Measurements from ENCODE around the gene TUBB6.
A peak's percentile ranks its signal among the peaks of the same experiment; 100 is the strongest.

TUBB6 gene

DNA sequence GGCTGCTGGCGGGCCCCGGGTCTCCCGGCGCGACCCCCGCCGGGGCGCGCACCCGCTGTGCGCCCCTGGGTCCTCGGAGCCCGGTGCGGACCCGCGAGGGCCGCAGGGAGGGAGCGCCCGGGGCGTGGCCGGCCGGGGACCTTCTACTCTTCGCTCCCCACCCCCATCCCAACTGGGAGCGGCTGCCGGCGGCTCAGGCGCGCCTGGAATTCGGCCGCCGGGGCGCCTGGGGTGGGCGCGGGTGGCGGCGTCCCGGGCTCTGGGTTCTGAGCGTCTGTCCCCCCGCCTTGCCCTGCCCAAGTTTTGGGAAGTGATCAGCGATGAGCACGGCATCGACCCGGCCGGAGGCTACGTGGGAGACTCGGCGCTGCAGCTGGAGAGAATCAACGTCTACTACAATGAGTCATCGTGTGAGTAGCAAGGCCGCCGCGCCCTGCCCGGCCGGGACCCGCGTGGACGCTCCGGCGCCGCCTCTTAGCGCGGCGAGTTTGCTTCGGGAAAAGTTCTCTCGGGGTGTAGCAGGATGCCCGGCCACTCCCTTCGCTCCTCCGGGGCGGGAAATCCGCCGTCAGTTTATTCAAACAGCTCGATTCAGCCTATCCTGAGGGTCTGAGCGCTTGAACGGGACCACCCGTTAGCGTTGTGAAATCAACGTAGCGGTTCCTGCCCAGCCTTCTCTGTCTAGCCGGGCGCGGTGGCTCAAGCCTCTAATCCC lies 502 bp downstream of the TUBB6 start:
- peak; percentile 92 for DNase-seq (ENCODE audit: low read depth)
- TF ChIP-seq CTCF (IDR thresholded peaks at IDR 0.05; ENCODE audit: low read length, missing control alignments), result no peak
- peak overlapping the region; percentile 82 for H3K4me3 ChIP-seq (replicated peaks; ENCODE audit: low read depth, low read length)

DNA sequence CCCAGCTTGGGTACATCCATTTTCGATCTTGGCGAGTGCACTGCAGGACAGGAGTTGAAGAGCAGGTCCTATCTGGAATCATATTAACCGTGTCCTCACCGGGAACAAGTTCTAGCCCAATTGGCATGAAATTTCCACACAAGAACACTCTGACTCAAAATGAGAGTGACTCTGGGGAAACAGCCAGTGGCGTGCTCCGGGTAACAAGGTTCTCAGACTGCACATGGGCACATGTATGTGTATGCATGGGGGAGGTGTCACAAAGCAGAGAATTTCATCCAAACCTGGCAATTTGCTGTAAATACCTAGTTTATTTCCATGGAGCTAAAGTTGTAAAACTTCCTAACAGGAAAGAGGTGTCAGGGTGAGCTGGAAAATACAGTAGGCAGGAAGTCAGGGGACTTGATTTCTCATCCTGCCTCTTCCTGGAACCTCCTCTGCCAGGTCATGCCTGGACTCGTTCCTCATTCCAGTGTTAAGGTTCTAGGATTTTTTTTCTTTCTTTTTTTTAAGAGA lies 1.7 kb downstream of the TUBB6 start:
- no peak for TF ChIP-seq CTCF (IDR thresholded peaks at IDR 0.05; ENCODE audit: low read length, missing control alignments)
- DNase-seq (ENCODE audit: low read depth), result peak; percentile 50
- peak overlapping the region; percentile 82 for H3K4me3 ChIP-seq (replicated peaks; ENCODE audit: low read depth, low read length)

GRCh38 chr18:12310762-12311161 lies 2.7 kb downstream of the TUBB6 start:
- peak overlapping the region; percentile 13 for H3K4me3 ChIP-seq (replicated peaks; ENCODE audit: low read depth, low read length)
- no peak for TF ChIP-seq CTCF (IDR thresholded peaks at IDR 0.05; ENCODE audit: low read length, missing control alignments)
- no peak for DNase-seq (ENCODE audit: low read depth)

DNA sequence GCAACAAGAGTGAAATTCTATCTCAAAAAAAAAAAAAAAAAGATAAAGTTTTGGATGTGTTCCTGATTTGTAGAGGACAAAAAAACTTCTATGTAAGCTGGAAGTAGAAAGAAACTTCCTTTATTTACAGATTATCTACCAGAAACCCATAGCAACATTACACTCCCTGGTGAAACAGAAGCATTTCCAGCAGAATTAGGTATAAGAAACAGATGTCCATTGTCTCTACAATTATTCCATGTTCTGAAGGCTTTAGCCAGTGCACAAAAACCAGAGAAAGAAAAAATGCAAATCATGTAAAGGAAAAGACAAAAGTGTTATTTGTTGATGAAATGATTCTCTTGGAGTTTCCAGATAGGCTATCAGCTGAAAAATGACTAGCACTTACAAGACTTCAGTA lies 4.9 kb downstream of the TUBB6 start:
- no peak for TF ChIP-seq CTCF (IDR thresholded peaks at IDR 0.05; ENCODE audit: low read length, missing control alignments)
- H3K4me3 ChIP-seq (replicated peaks; ENCODE audit: low read depth, low read length), result no peak overlapping the region
- DNase-seq (ENCODE audit: low read depth), result peak; percentile 62

- TF ChIP-seq CTCF (IDR thresholded peaks at IDR 0.05; ENCODE audit: low read length, missing control alignments), result no peak
- no peak overlapping the region for H3K4me3 ChIP-seq (replicated peaks; ENCODE audit: low read depth, low read length)
- no peak for DNase-seq (ENCODE audit: low read depth)
Observed at GRCh38 chr18:12313530-12314245, 5.6 kb downstream of the TUBB6 start.

DNA sequence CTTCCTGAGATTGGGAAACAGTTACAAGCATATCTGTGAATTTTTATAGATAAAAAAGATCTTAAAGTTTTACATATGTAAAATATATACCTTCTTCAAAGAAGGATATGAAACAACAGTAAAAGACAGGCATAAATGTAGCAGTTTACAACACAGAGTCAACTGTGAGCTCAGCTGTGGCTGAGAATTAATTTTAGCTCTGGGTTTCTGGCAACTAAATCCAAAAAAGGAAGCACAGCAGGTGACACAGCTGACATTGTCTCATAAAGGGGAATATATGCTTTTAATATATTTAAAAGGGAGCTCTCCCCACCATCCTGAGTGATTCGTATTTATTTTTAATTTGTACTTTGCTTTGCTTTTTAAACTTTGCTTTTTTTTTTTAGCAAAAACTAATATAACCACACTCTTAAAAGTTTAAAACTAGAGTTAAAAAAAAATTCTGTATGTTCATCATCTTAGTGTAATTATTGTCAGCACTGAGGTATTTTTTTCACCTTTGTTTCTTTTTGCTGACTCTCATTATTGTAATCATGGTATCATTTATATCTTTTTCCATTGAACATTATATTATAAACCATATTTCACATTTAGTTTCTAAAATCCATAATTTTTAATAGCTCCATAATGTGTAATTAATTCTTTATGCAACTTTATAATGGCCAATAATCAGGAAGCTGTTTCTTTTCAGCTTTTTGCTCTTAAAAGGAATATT lies 6.7 kb downstream of the TUBB6 start:
- H3K4me3 ChIP-seq (replicated peaks; ENCODE audit: low read depth, low read length), result no peak overlapping the region
- no peak for TF ChIP-seq CTCF (IDR thresholded peaks at IDR 0.05; ENCODE audit: low read length, missing control alignments)
- DNase-seq (ENCODE audit: low read depth), result no peak
